Measurements from ENCODE around the gene KLF11. TPM values are rescaled to one million over a fixed set of nuclear protein-coding genes. Genes with fewer than 3 reads are reported as not detected.
"Not testable (repeated sequence)": the region's sequence is repeated elsewhere in the genome, so short reads cannot be mapped to it uniquely, and the experiment has no call there.

Gene KLF11
- total RNA-seq, 2 experiments from 2014 or later = 5.6 to 6.1 TPM

GRCh38 chr2:10085668-10086059 is 42.3 kb downstream of the KLF11 start:
- no peak overlapping the region for H3K4me3 Mint-ChIP-seq
- no peak overlapping the region for H3K27ac Mint-ChIP-seq
- peaks cover 69% of the 10 kb centered on the region for H3K27me3 Mint-ChIP-seq
- no peaks in the 10 kb centered on the region for H3K36me3 Mint-ChIP-seq
- no peak for DNase-seq
- H3K4me1 Mint-ChIP-seq (ENCODE audit: low read depth) = peaks cover 13% of the 10 kb centered on the region
- ChIA-PET CTCF (interaction anchor here (1.0 to 2.3 kb wide), 7 partner anchors 9 to 101 kb away, joined by 3 to 22 read pairs (median 4); no protein-coding TSS in a partner anchor), POLR2A (no interaction called here)
- no peaks in the 10 kb centered on the region for H3K9me3 Mint-ChIP-seq
- intact Hi-C loops (cut with micrococcal nuclease) = no loop called here

DNA sequence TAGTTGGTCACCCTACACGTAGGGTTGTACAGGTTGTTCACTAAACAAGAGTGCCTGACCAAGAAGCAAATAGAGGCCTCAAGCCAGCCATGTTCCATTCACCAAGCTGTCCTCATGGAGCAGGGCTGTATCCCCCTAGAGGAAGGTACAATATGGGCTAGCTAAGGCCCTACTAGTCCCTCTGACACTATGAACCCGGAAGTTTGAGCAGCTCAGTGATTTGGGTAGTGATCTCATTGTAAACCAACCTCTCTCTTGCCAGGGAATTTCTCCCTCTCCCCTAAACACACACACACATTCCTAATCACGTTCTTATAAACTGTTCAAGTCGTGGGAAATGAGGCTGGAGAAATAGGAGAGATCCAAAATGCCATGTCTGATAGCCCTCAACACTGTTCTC is 43.6 kb downstream of the KLF11 start:
- no peak for DNase-seq
- Mint-ChIP-seq H3K27me3 (peaks cover 66% of the 10 kb centered on the region), H3K4me3 (no peak overlapping the region), H3K36me3 (peaks cover under 1% of the 10 kb centered on the region), H3K9me3 (peaks cover 1% of the 10 kb centered on the region), H3K4me1 (ENCODE audit: low read depth) (peaks cover 10% of the 10 kb centered on the region), H3K27ac (no peak overlapping the region)
- intact Hi-C loops (cut with micrococcal nuclease) = no loop called here
- ChIA-PET POLR2A (interaction anchor here (0.6 kb wide), 1 partner anchor 106 kb away, joined by 3 read pairs; no protein-coding TSS in a partner anchor), CTCF (interaction anchor here (1.5 to 2.9 kb wide), 2 partner anchors 10 to 15 kb away, joined by 8 to 15 read pairs; no protein-coding TSS in a partner anchor)

DNA sequence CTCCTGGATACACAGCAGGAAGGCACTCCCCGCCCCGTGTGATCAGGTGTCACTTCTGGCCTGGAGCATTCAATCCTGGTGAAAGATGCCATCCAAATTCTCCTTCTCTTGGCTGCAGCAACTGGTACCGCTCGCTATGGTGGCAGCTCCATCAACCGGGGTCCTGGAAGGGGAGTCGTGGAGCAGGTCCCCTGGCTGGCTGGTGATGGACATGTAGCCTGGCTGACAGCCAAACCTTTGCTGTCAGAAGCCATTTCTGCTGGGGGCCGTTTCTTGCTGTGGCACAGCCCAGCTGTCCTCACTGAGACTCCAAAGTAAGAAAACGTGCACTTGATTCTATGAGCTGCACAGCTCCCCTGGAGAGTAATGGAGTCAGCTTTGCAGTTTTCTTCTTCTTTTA is 44.0 kb downstream of the KLF11 start:
- Mint-ChIP-seq H3K9me3 (peaks cover 5% of the 10 kb centered on the region), H3K4me3 (no peak overlapping the region), H3K36me3 (peaks cover 5% of the 10 kb centered on the region), H3K27me3 (peaks cover 68% of the 10 kb centered on the region), H3K27ac (no peak overlapping the region), H3K4me1 (ENCODE audit: low read depth) (peaks cover 10% of the 10 kb centered on the region)
- POLR2A ChIA-PET = interaction anchor here (0.6 kb wide), 1 partner anchor 106 kb away, joined by 3 read pairs; no protein-coding TSS in a partner anchor
- intact Hi-C loops (cut with micrococcal nuclease) = no loop called here
- no peak for DNase-seq
- CTCF ChIA-PET = interaction anchor here (1.5 to 2.9 kb wide), 2 partner anchors 10 to 15 kb away, joined by 8 to 15 read pairs; no protein-coding TSS in a partner anchor

GRCh38 chr2:10089565-10090190 is 46.3 kb downstream of the KLF11 start:
- intact Hi-C loops (cut with micrococcal nuclease) = no loop called here
- peaks cover 7% of the 10 kb centered on the region for H3K9me3 Mint-ChIP-seq
- ChIA-PET POLR2A (no interaction called here), CTCF (interaction anchor here (0.6 to 4.8 kb wide), 6 partner anchors 7 to 346 kb away, joined by 3 to 37 read pairs (median 6); no protein-coding TSS in a partner anchor)
- H3K4me3 Mint-ChIP-seq = no peak overlapping the region
- peaks cover 58% of the 10 kb centered on the region for H3K27me3 Mint-ChIP-seq
- peaks cover 6% of the 10 kb centered on the region for H3K36me3 Mint-ChIP-seq
- H3K27ac Mint-ChIP-seq = no peak overlapping the region
- peaks cover 3% of the 10 kb centered on the region for H3K4me1 Mint-ChIP-seq (ENCODE audit: low read depth)
- DNase-seq = no peak

DNA sequence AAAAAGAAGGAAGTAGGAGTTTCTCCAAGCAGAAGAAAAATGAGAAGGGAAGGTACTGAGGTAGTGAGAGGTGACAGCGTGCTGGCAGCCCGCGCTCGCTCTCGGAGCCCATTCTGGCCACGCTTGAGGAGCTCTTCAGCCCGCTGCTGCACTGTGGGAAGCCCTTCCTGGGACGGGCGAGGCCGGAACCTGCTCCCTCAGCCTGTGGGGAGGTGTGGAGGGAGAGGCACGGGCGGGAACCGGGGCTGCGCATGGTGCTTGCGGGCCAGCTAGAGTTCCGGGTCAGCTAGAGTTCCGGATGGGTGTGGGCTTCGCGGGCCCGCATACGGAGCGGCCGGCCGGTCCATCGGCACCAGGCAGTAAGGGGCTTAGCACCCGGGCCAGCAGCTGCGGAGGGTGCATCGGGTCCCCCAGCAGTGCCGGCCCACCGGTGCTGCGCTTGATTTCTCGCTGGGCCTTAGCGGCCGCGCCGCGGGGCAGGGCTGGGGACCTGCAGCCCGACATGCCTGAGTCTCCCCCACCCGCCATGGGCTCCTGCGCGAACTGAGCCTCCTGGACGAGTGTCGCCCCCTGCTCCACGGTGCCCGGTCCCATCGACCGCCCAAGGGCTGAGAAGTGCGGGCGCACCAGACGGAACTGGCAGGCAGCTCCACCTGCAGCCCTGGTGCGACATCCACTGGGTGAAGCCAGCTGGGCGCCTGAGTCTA is 48.0 kb downstream of the KLF11 start:
- intact Hi-C loops (cut with micrococcal nuclease) = no loop called here
- ChIA-PET POLR2A (interaction anchor here (0.8 kb wide), 1 partner anchor 42 kb away, joined by 4 read pairs; no protein-coding TSS in a partner anchor), CTCF (interaction anchor here (0.6 to 4.8 kb wide), 9 partner anchors 10 to 344 kb away, joined by 3 to 37 read pairs (median 5); no protein-coding TSS in a partner anchor)
- Mint-ChIP-seq H3K4me1 (ENCODE audit: low read depth) (peaks cover 3% of the 10 kb centered on the region), H3K4me3 (peak overlapping the region; percentile 61), H3K9me3 (peaks cover 7% of the 10 kb centered on the region), H3K27ac (no peak overlapping the region), H3K36me3 (peaks cover 6% of the 10 kb centered on the region), H3K27me3 (peaks cover 49% of the 10 kb centered on the region)
- peak; percentile 27 for DNase-seq

DNA sequence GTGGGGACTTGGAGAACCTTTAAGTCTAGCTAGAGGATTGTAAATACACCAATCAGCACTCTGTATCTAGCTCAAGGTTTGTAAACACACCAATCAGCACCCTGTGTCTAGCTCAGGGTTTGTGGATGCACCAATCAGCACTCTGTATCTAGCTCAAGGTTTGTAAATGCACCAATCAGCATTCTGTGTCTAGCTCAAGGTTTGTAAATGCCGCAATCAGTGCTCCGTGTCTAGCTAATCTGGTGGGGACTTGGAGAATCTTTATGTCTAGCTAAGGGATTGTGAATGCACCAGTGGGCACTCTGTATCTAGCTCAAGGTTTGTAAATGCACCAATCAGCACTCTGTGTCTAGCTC is 48.5 kb downstream of the KLF11 start:
- CTCF ChIA-PET = interaction anchor here (1.1 to 4.8 kb wide), 5 partner anchors 13 to 343 kb away, joined by 3 to 37 read pairs (median 4); no protein-coding TSS in a partner anchor
- intact Hi-C loops (cut with micrococcal nuclease); H3K9me3 Mint-ChIP-seq; DNase-seq; H3K36me3 Mint-ChIP-seq; H3K4me3 Mint-ChIP-seq; H3K4me1 Mint-ChIP-seq (ENCODE audit: low read depth); H3K27ac Mint-ChIP-seq: not testable (repeated sequence)
- POLR2A ChIA-PET = interaction anchor here (0.8 kb wide), 1 partner anchor 42 kb away, joined by 4 read pairs; no protein-coding TSS in a partner anchor
- H3K27me3 Mint-ChIP-seq = peaks cover 49% of the 10 kb centered on the region

GRCh38 chr2:10094271-10094814 is 51.0 kb downstream of the KLF11 start:
- intact Hi-C loops (cut with micrococcal nuclease) = no loop called here
- H3K4me3 Mint-ChIP-seq = no peak overlapping the region
- H3K9me3 Mint-ChIP-seq = peaks cover 7% of the 10 kb centered on the region
- CTCF ChIA-PET = interaction anchor here (0.6 to 5.1 kb wide), 4 partner anchors 9 to 25 kb away, joined by 3 to 125 read pairs (median 4); no protein-coding TSS in a partner anchor
- H3K4me1 Mint-ChIP-seq (ENCODE audit: low read depth) = peaks cover 3% of the 10 kb centered on the region
- DNase-seq = no peak
- POLR2A ChIA-PET = interaction anchor here (0.5 kb wide), 1 partner anchor 214 kb away, joined by 3 read pairs; no protein-coding TSS in a partner anchor
- H3K36me3 Mint-ChIP-seq = peaks cover 6% of the 10 kb centered on the region
- H3K27me3 Mint-ChIP-seq = peaks cover 42% of the 10 kb centered on the region
- H3K27ac Mint-ChIP-seq = no peak overlapping the region

- intact Hi-C loops (cut with micrococcal nuclease) = no loop called here
- Mint-ChIP-seq H3K27me3 (peaks cover 34% of the 10 kb centered on the region), H3K36me3 (peaks cover 6% of the 10 kb centered on the region), H3K9me3 (peaks cover 7% of the 10 kb centered on the region), H3K4me1 (ENCODE audit: low read depth) (peaks cover 3% of the 10 kb centered on the region), H3K4me3 (no peak overlapping the region), H3K27ac (no peak overlapping the region)
- ChIA-PET CTCF (interaction anchor here (0.6 to 5.1 kb wide), 7 partner anchors 10 to 687 kb away, joined by 3 to 125 read pairs (median 3); no protein-coding TSS in a partner anchor), POLR2A (no interaction called here)
- no peak for DNase-seq
These were observed 51.8 kb downstream of the KLF11 start for GRCh38 chr2:10095175-10095574.

DNA sequence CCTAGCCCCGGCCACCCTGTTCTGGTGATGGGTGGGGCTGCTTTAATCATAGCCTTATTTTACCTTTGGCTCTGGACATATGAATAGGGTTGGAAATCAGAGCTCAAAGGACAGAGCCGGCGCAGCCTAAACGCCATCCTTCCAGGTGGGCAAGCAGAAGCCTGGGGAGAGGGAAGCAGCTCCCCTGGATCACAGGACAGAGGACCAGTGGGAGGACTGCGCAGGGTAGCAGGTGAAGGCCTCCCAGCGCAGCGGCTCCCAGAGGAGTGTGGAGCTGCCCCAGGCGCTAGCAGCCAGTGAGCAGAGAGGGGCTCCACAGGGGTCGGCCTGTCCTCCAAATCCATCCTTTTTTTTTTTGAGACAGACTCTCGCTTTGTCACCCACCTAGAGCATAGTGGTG is 53.3 kb downstream of the KLF11 start:
- POLR2A ChIA-PET = interaction anchor here (1.1 kb wide), 1 partner anchor 23 kb away, joined by 3 read pairs; no protein-coding TSS in a partner anchor

DNA sequence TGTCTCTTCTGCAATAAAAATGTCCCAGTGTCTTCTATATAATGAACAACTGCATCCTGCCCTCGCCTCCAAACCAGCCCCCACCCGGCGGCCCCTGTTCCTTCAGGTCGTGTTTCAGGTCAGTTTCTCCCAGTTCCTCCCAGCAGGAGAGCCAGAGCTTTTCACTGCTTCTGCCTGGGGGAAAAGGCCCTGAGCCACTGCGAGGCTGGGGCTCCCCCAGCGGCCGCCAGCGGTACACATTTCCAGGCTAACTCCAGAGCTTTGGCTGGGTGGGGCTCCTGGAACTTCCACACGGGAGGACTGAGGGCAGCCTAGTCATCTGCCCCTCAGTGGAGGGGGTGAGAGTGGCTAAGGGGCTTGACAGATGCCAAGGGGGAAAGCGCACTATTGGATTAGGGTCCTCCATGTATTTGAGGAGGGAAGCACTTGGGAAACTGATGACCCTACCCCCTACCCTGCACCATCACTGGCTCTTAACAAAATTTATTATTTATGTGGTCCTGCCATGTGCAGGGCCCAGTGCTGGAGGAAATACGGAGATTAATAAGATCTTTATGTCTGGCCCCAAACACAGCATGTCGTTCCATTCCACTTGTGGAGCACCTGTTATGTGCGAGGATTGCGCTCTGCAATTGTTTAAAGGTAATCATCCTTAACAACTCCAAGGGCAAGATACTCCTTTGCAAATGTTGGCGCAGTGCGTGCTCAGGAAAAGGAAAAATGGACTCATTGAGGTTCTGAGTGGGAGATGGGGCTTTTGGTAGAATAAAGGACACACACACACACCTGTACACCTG is 54.2 kb downstream of the KLF11 start:
- no peaks in the 10 kb centered on the region for H3K9me3 Mint-ChIP-seq
- DNase-seq = peak; percentile 50
- H3K36me3 Mint-ChIP-seq = no peaks in the 10 kb centered on the region
- H3K27me3 Mint-ChIP-seq = peaks cover 21% of the 10 kb centered on the region
- H3K4me3 Mint-ChIP-seq = no peak overlapping the region
- CTCF ChIA-PET = interaction anchor here (0.7 to 5.1 kb wide), 29 partner anchors 8 to 338 kb away, joined by 3 to 125 read pairs (median 5); no protein-coding TSS in a partner anchor
- no peak overlapping the region for H3K27ac Mint-ChIP-seq
- POLR2A ChIA-PET = interaction anchor here (1.1 kb wide), 1 partner anchor 22 kb away, joined by 3 read pairs; no protein-coding TSS in a partner anchor
- intact Hi-C loops (cut with micrococcal nuclease) = loop anchor here (1.0 kb wide), 1 partner anchor 25 kb away; no protein-coding TSS in a partner anchor
- H3K4me1 Mint-ChIP-seq (ENCODE audit: low read depth) = no peaks in the 10 kb centered on the region

More for the DNA sequence above, 53.3 kb downstream of the KLF11 start:
- intact Hi-C loops (cut with micrococcal nuclease) = loop anchor here (1.0 kb wide), 1 partner anchor 24 kb away; no protein-coding TSS in a partner anchor
- peaks cover 28% of the 10 kb centered on the region for H3K27me3 Mint-ChIP-seq
- no peak overlapping the region for H3K27ac Mint-ChIP-seq
- H3K4me1 Mint-ChIP-seq (ENCODE audit: low read depth) = no peaks in the 10 kb centered on the region
- H3K4me3 Mint-ChIP-seq = no peak overlapping the region
- peaks cover 7% of the 10 kb centered on the region for H3K9me3 Mint-ChIP-seq
- DNase-seq = no peak
- peaks cover 6% of the 10 kb centered on the region for H3K36me3 Mint-ChIP-seq
- CTCF ChIA-PET = interaction anchor here (0.9 to 5.1 kb wide), 29 partner anchors 8 to 339 kb away, joined by 3 to 125 read pairs (median 5); no protein-coding TSS in a partner anchor

GRCh38 chr2:10101491-10101890 is 58.1 kb downstream of the KLF11 start:
- POLR2A ChIA-PET = no interaction called here
- CTCF ChIA-PET = interaction anchor here (0.7 to 2.6 kb wide), 5 partner anchors 11 to 49 kb away, joined by 3 to 10 read pairs (median 3); no protein-coding TSS in a partner anchor
- H3K4me1 Mint-ChIP-seq (ENCODE audit: low read depth) = no peaks in the 10 kb centered on the region
- no peak for DNase-seq
- no peak overlapping the region for H3K4me3 Mint-ChIP-seq
- H3K27me3 Mint-ChIP-seq = peaks cover 4% of the 10 kb centered on the region
- intact Hi-C loops (cut with micrococcal nuclease) = no loop called here
- no peaks in the 10 kb centered on the region for H3K36me3 Mint-ChIP-seq
- no peak overlapping the region for H3K27ac Mint-ChIP-seq
- no peaks in the 10 kb centered on the region for H3K9me3 Mint-ChIP-seq

All from activated CD4-positive, alpha-beta memory T cell treated with anti-CD3 and anti-CD28 coated beads for 36 hours (primary cell).